Fibroblast of lung (primary cell): ENCODE measurements around the gene TMEM125.

Source experiments
- CTCF ChIP-seq, 2 donors: IDR thresholded peaks in 1 of 2; conservative IDR thresholded peaks in 1 of 2; 1 replicate in 1 of 2; 2 replicates in 1 of 2; pipeline ENCODE4 v1.5.1; 2011 to 2012; ENCODE audit warnings: low read length in 2 of 2, control low read depth in 1 of 2, inconsistent platforms in 1 of 2, low read depth in 1 of 2, mild to moderate bottlenecking in 1 of 2
- EZH2 ChIP-seq: IDR thresholded peaks from 2 replicates; pipeline ENCODE4 v1.5.1; 2012; ENCODE audit warnings: low read length, control low read depth, mild to moderate bottlenecking; ENCODE audit errors: missing control alignments

GRCh38 chr1:43322506-43322905 lies 52.7 kb downstream of the TMEM125 start:
- TF ChIP-seq CTCF (conservative IDR thresholded peaks at IDR 0.05 in 1 of 2, IDR thresholded peaks at IDR 0.05 in 1 of 2; ENCODE audit: low read depth in 1 of 2, low read length in 2 of 2) (no peak), EZH2 (no peak)
